Measurements from ENCODE around the gene SIGLEC11. TPM values are rescaled to one million over a fixed set of nuclear protein-coding genes. Genes with fewer than 3 reads are reported as not detected.
"Not testable (repeated sequence)": the region's sequence is repeated elsewhere in the genome, so short reads cannot be mapped to it uniquely, and the experiment has no call there.

SIGLEC11 gene
- total RNA-seq, 1 donor from 2014 or later: not detected

- FAIRE-seq: no peak
- no peak for DNase-seq (ENCODE audit: low read depth)
- TF ChIP-seq CTCF (IDR thresholded peaks at IDR 0.05; ENCODE audit: insufficient read depth, low read length, severe bottlenecking): no peak
- Histone ChIP-seq H3K27me3 (ENCODE audit: control insufficient read depth, insufficient read depth, low read length) (no peaks in the 10 kb centered on the region), H3K4me3 (ENCODE audit: low read depth, low read length) (no peak overlapping the region), H3K36me3 (ENCODE audit: control insufficient read depth, insufficient read depth, low read length) (no peaks in the 10 kb centered on the region)
Measured at GRCh38 chr19:49971991-49972411, 11.0 kb upstream of the SIGLEC11 start.

DNA sequence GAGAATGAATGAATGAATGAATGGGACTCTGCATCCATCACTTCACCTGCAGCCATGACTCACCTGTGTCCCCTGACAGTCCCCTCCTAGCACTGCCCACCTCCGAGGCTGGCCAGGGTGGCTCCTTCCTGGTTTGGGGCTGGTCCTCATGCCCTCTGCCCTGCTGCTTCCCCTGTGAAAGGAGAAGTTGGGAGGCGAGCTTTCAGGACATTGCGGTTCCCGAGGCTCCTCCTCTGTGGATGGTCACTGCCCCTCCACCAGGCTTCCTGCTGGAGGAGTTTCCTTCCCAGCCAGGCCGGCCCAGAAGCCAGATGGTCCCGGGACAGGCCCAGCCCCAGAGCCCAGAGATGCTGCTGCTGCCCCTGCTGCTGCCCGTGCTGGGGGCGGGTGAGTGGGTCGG, 8.4 kb upstream of the SIGLEC11 start:
- not testable (repeated sequence) for FAIRE-seq; H3K27me3 ChIP-seq (ENCODE audit: control insufficient read depth, insufficient read depth, low read length); DNase-seq (ENCODE audit: low read depth); H3K4me3 ChIP-seq (ENCODE audit: low read depth, low read length); H3K36me3 ChIP-seq (ENCODE audit: control insufficient read depth, insufficient read depth, low read length)

DNA sequence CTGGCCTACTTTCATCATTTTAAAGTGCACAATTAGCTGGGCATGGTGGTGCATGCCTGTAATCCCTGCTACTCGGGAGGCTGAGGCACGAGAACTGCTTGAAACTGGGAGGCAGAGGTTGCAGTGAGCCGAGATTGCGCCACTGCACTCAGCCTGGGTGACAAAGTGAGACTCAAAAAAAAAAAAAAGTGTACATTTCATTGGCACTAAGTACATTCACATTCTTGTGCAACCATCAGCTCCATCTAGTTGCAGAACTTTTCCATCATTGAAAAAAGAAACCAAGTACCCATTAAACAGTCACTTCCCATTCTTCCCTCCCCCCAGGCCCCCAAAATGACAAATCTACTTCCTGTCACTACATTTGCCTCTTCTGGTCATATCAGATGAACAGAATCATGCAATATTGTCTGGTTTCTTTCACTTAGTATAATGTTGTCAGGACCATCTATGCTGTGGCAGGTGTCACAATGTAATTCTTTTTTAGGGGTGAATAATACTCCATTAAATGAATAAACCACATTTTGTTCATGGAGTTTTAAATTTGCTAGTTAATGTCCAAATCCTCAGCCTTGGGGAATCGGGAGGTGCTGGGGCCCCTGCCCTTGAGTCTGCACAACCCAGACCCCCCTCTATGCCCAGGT, 7.4 kb upstream of the SIGLEC11 start:
- no peak for TF ChIP-seq CTCF (IDR thresholded peaks at IDR 0.05; ENCODE audit: insufficient read depth, low read length, severe bottlenecking)
- no peak overlapping the region for H3K4me3 ChIP-seq (ENCODE audit: low read depth, low read length)
- DNase-seq (ENCODE audit: low read depth): no peak
- no peaks in the 10 kb centered on the region for H3K36me3 ChIP-seq (ENCODE audit: control insufficient read depth, insufficient read depth, low read length)
- no peaks in the 10 kb centered on the region for H3K27me3 ChIP-seq (ENCODE audit: control insufficient read depth, insufficient read depth, low read length)
- no peak for FAIRE-seq

DNA sequence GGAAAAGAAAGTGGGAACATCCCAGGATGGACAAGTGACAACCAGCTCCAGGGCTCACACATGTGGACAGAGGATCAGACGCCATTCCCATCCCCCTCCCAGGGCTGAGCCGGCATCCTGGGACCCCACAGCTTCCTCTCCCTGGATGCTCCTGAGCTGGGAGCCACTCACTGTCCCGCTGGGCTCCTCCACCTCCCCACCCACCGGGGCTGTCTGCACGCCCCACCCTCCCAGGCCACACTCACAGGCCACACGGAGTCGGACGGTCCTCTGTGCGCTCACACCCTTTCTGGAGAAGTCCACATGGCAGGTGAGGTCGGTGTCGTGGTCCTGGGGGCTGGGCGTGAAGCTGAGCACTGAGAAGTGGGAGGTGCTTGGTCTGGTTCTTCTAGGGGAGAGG, 1.1 kb downstream of the SIGLEC11 start:
- H3K36me3 ChIP-seq (ENCODE audit: control insufficient read depth, insufficient read depth, low read length); DNase-seq (ENCODE audit: low read depth); FAIRE-seq; H3K4me3 ChIP-seq (ENCODE audit: low read depth, low read length); H3K27me3 ChIP-seq (ENCODE audit: control insufficient read depth, insufficient read depth, low read length): not testable (repeated sequence)

GRCh38 chr19:49958596-49958995, 2.4 kb downstream of the SIGLEC11 start:
- not testable (repeated sequence) for H3K36me3 ChIP-seq (ENCODE audit: control insufficient read depth, insufficient read depth, low read length); H3K27me3 ChIP-seq (ENCODE audit: control insufficient read depth, insufficient read depth, low read length); FAIRE-seq; H3K4me3 ChIP-seq (ENCODE audit: low read depth, low read length); DNase-seq (ENCODE audit: low read depth)

- DNase-seq (ENCODE audit: low read depth); H3K36me3 ChIP-seq (ENCODE audit: control insufficient read depth, insufficient read depth, low read length); FAIRE-seq; H3K4me3 ChIP-seq (ENCODE audit: low read depth, low read length); H3K27me3 ChIP-seq (ENCODE audit: control insufficient read depth, insufficient read depth, low read length): not testable (repeated sequence)
Measured at GRCh38 chr19:49958144-49958543, 2.8 kb downstream of the SIGLEC11 start.

DNA sequence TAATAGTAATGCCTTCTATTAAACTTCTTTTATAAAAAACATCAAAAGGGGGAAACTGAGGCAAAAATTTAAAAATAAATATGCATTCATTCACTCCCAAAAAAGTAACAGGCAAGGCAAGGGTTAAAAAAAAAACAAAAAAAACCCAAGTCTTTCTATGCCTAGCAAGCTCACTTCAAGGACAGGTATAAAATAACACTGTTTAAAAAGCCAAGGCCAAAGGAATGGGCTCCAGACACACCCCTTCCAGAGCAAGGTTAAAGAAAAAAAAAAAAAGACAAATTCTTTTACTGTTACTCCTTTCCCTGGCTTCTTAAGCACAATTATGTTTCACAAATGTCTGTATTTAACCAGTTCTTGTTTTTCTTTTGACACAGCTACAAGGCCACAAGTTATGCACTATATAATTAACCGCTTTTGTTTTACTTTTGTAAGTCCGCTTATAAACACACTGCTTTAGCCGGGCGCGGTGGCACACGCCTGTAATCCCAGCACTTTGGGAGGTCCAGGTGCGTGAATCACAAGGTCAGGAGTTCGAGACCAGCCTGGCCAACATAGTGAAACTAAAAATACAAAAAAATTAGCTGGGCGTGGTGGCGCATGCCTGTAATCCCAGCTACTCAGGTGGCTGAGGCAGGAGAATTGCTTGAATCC, 3.6 kb downstream of the SIGLEC11 start:
- no peak overlapping the region for H3K4me3 ChIP-seq (ENCODE audit: low read depth, low read length)
- H3K36me3 ChIP-seq (ENCODE audit: control insufficient read depth, insufficient read depth, low read length): no peaks in the 10 kb centered on the region
- no peak for TF ChIP-seq CTCF (IDR thresholded peaks at IDR 0.05; ENCODE audit: insufficient read depth, low read length, severe bottlenecking)
- no peaks in the 10 kb centered on the region for H3K27me3 ChIP-seq (ENCODE audit: control insufficient read depth, insufficient read depth, low read length)
- no peak for DNase-seq (ENCODE audit: low read depth)
- no peak for FAIRE-seq

DNA sequence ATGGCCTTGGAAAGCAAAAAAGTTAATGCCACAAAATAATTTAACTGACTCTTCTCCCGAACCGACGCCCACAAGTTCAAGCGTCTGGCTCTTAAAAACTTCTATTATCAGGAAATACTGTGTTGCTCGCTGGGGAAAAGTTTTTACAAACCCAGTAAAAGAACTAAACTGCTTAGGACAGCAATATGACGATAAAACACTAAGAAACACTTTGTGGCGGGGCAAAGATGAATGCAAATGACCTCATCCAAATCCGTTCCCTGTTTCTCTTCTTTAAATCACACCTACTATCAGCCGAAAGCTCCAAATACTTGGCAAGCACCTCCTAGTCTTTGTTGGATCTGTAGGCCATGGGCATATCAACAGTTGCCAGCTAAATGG, 4.9 kb downstream of the SIGLEC11 start:
- FAIRE-seq (no peak), DNase-seq (ENCODE audit: low read depth) (no peak)
- no peak overlapping the region for H3K4me3 ChIP-seq (ENCODE audit: low read depth, low read length)
- no peak for TF ChIP-seq CTCF (IDR thresholded peaks at IDR 0.05; ENCODE audit: insufficient read depth, low read length, severe bottlenecking)
- H3K36me3 ChIP-seq (ENCODE audit: control insufficient read depth, insufficient read depth, low read length): no peaks in the 10 kb centered on the region
- no peaks in the 10 kb centered on the region for H3K27me3 ChIP-seq (ENCODE audit: control insufficient read depth, insufficient read depth, low read length)
